ENCODE measurements around the gene GULP1. TPM values are rescaled to one million over a fixed set of nuclear protein-coding genes. Genes with fewer than 3 reads are reported as not detected.

GULP1 gene
- total RNA-seq, 1 experiment from 2014 or later, result 140 TPM

DNA sequence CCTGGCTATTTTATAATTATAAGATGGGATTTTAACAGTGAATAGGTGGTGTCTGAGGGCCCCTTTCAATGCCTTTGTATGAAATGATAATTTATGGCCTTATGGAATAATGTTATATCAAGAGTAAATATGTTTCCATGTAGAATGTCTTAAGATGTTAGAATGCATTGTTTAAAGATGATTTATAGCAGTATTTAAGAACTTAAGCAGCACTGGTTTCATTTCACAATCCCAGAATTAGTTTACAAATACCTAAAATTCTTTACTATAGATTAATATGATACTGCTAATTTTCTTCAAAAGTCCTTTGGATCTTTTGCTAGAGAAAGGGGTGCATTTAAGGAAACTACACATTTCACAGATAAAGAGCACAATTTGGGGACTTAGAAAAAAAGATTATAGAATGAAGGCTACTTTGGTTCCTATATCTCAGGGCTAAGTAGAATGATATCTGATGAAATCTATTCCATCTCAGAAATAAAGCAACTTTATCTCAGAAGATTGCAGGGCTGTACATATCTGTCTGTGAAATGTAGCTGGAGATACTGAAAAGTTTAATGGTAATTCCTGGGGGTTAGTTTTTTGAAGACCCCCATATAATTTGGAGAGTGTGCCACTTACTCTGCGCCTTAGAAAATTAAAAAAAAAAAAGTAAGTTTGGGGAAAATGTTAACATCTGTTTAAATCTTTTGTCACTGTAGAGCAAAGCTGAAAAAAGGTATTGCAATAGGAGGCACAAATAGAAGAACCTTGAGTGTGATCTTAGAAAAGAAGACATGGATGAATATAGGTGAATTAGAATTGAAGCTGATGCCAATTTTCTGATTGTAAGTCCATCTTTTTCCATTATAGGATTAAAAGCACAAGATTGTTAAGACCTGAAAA is 123.4 kb downstream of the GULP1 start:
- Histone ChIP-seq H4K91ac (ENCODE audit: insufficient read length, low read depth, low read length) (no peak overlapping the region), H2BK5ac (ENCODE audit: insufficient read length, low read length) (no peak overlapping the region), H3K14ac (ENCODE audit: insufficient read depth, low read length) (no peak overlapping the region), H3K56ac (ENCODE audit: insufficient read length, low read depth, low read length) (no peak overlapping the region), H4K20me1 (ENCODE audit: control insufficient read depth, insufficient read depth, insufficient read length) (no peaks in the 10 kb centered on the region), H3K4ac (ENCODE audit: low read depth, low read length) (no peak overlapping the region), H3K27me3 (ENCODE audit: insufficient read depth, low read length) (no peaks in the 10 kb centered on the region), H3K4me2 (ENCODE audit: insufficient read depth, insufficient read length, low read length) (no peak overlapping the region), H3K4me1 (ENCODE audit: insufficient read depth, low read length) (peaks cover 4% of the 10 kb centered on the region; the same call in 1 of the 2 replicates), H2BK12ac (ENCODE audit: insufficient read length, low read depth, low read length) (no peak overlapping the region), H2BK120ac (ENCODE audit: low read depth, low read length, poor library complexity, severe bottlenecking) (no peak overlapping the region), H3K23me2 (ENCODE audit: insufficient read length, low read depth, low read length, poor library complexity, severe bottlenecking) (no peaks in the 10 kb centered on the region), H2AK5ac (ENCODE audit: insufficient read length, low read length) (no peak overlapping the region), H3T11ph (ENCODE audit: low read length) (no peak overlapping the region), H3K23ac (ENCODE audit: insufficient read length, low read depth, low read length) (no peak overlapping the region), H3K27ac (ENCODE audit: insufficient read length, low read depth, low read length) (no peak overlapping the region), H3K9me3 (ENCODE audit: control insufficient read depth, low read depth, low read length) (no peaks in the 10 kb centered on the region), H3K18ac (ENCODE audit: insufficient read length, low read depth, low read length) (no peak overlapping the region), H3K9ac (ENCODE audit: extremely low read depth, insufficient read length, low read length) (no peak overlapping the region), H2BK15ac (ENCODE audit: low read depth, low read length) (no peak overlapping the region), H3K79me1 (ENCODE audit: insufficient read depth, low read depth, low read length, poor library complexity, severe bottlenecking) (peaks cover 3% of the 10 kb centered on the region), H2BK20ac (ENCODE audit: low read depth, low read length, poor library complexity, severe bottlenecking) (no peak overlapping the region), H4K8ac (replicated peaks; ENCODE audit: insufficient read length, low read depth, low read length) (no peak overlapping the region), H4K5ac (ENCODE audit: insufficient read length, low read depth, low read length) (no peak overlapping the region), H2AFZ (ENCODE audit: low read length) (no peak overlapping the region), H3K79me2 (ENCODE audit: insufficient read depth, low read length) (peaks cover 13% of the 10 kb centered on the region; the same call in 1 of the 2 replicates)
- Mint-ChIP-seq H3K4me1 (peaks cover 19 to 20% of the 10 kb centered on the region in 2 experiments), H3K36me3 (ENCODE audit: insufficient read depth in 1 of 3, low read depth in 3 of 3) (peaks cover 13 to 43% (median 30%) of the 10 kb centered on the region in 3 experiments), H3K27ac (peak overlapping the region in 1 of 3 experiments; percentile 42; a peak in 1 of 7 replicates), H3K4me3 (no peak overlapping the region), H3K27me3 (ENCODE audit: low read depth) (peaks cover 1% of the 10 kb centered on the region; the same call in 1 of the 2 replicates), H3K9me3 (peaks cover 7 to 10% of the 10 kb centered on the region in 2 experiments; a peak in 4 of 5 replicates)
- TF ChIP-seq, protein P1, sequence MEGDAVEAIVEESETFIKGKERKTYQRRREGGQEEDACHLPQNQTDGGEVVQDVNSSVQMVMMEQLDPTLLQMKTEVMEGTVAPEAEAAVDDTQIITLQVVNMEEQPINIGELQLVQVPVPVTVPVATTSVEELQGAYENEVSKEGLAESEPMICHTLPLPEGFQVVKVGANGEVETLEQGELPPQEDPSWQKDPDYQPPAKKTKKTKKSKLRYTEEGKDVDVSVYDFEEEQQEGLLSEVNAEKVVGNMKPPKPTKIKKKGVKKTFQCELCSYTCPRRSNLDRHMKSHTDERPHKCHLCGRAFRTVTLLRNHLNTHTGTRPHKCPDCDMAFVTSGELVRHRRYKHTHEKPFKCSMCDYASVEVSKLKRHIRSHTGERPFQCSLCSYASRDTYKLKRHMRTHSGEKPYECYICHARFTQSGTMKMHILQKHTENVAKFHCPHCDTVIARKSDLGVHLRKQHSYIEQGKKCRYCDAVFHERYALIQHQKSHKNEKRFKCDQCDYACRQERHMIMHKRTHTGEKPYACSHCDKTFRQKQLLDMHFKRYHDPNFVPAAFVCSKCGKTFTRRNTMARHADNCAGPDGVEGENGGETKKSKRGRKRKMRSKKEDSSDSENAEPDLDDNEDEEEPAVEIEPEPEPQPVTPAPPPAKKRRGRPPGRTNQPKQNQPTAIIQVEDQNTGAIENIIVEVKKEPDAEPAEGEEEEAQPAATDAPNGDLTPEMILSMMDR (conservative IDR thresholded peaks at IDR 0.05), result no peak
- no peak for DNase-seq
- WGBS (ENCODE audit: extremely low coverage, insufficient read length, low lambda C conversion rate), result no CpG with 5 or more reads among the region's 1 CpG
